NCI-H82 treated with DMSO at 0.1 percent for 48 hours (cell line): Measurements from ENCODE around the gene KIAA0513.

Experiments used
- DNase-seq: peaks from one replicate; lab custom pipeline; 2025; ENCODE audit not compliant: unreplicated experiment; lab: John Stamatoyannopoulos, UW

The KIAA0513 gene

DNA sequence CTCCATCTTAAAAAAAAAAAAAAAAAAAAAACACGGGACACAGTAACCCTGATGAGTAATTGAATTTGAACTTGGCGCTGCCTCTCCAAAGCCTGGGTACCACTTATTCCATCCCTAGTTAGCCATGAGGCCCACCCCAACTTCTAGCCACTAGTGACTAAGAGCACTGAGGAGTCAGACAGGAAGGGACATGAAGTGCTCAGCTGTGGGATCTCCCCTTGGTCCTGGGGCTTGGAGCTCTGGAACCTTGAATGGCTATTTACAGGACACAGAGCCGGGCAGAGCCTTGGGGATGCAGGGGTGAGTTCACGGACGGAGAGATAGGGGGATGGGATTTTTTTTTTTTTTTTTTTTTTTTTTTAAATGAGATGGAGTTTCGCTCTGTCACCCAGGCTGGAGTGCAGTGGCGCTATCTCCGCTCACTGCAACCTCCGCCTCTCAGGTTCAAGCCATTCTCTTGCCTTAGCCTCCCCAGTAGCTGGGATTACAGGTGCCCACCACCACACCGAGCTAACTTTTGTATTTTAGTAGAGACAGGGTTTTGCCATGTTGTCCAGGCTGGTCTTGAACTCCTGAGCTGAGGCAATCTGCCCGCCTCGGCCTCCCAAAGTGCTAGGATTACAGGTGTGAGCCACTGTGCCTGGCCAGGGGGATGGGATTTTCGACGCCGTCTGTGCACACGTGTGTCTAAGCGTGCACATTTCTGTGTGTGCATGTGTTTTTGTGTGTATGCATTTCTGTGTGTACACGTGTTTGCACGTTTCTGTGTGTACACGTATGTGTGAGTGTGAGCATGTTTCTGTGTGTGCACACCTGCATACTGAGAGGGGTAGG lies 105.1 kb downstream of the KIAA0513 start:
- no peak for DNase-seq

DNA sequence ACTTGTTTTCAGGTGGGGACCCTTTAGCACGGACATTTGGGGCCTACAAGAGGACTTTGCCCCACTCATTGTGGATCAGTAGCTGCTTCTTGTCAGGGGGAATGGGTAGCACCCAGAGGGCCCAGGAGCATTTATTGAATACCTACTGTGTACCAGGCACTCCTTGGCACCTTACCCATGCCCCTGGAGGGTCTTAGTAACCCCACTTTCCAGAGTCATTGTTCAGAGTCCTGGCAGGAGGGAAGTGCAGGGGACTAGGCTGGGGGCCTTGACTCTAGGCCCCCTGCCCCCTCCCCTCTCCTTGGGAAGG lies 105.7 kb downstream of the KIAA0513 start:
- no peak for DNase-seq

DNA sequence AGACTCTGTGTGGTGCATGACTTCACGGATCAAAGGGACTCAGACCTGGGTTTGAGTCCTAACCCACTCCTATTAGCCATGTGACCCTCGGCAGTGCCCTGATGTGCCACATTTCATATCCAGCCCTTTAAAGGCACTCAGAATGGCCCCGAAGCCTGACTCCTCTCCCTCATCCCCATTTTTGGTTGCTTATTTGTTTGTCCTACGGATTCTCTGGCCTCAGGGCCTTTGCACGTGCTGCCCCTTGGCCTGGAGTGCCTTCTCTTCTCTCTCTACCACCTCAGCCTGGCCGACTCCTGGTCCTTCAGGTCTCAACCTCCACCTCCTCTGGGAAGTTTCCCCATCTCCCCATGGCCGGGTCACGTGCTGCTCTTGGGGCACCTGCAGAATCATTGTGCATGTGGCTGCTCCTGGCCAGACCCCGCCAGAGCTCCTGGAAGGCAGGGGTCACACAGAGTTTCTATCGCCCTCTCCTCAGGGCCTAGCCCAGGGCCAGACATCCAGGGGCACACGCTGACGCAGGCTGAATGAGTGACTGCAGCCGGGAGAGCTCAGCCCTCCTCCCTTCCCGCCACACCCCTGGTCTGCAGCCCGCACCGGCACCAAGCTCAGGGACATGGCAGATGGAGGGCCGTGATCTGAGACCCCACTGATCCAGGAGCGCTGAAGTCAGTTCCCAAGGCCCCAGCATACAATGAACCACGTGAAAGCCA lies 106.6 kb downstream of the KIAA0513 start:
- DNase-seq = no peak

DNA sequence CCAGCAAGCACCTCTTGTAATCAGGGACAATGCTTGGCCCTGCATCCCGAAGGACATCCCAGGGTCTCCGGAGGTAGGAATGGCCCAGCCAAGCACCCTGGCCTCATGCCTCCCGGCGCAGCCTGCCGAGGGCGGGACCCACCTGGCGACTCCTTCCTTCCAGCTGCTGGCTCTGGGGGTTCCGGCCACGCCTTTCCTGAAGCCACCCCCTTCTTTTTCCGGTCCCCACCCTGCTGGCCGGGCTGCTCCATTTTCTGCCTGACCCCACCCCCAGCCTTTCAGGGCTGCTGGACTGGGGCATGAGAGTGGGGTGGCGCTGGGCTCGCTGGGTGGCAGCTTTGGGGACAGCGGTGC lies 107.2 kb downstream of the KIAA0513 start:
- DNase-seq = no peak

- DNase-seq = no peak
These were observed 108.7 kb downstream of the KIAA0513 start for GRCh38 chr16:85136213-85136701.

GRCh38 chr16:85136702-85137322 lies 109.2 kb downstream of the KIAA0513 start:
- no peak for DNase-seq

GRCh38 chr16:85137323-85138072 lies 109.9 kb downstream of the KIAA0513 start:
- no peak for DNase-seq

DNA sequence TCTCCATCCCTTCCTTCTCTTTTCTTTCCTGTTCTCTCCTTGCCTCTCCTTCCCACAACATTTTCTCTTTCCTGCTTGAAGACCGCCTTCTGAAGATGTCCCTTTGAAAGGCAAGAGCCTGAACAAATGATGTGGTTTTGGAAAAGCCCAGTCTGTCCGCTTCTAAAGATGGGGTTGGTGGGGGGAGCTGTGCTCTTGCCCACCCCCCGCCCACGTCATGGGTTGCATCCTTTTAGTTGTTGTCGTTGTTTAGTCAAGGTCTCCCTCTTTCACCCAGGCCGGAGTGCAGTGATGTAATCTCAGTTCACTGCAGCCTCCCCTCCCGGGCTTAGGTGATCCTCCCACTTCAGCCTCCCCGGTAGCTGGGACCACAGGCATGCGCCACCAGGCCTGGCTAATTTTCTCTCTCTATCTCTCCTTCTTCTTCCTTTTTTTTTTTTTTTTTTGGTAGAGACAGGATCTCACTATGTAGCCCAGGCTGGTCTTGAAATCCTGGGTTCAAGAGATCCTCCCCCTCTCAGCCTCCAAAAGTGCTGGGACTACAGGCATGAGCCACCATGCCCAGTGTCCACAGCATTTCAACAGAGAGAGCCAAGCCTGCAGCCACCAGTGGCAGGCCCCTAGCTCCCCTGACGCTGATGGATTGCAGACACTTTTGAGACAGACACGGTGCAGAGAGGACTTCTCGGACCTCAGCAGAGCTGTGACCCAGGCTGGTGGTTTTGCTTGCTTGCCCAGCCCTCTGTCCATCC lies 110.7 kb downstream of the KIAA0513 start:
- DNase-seq = no peak

- DNase-seq = no peak
These were observed 111.4 kb downstream of the KIAA0513 start for GRCh38 chr16:85138825-85139627.

GRCh38 chr16:85139881-85140339 lies 112.3 kb downstream of the KIAA0513 start:
- DNase-seq = no peak

DNA sequence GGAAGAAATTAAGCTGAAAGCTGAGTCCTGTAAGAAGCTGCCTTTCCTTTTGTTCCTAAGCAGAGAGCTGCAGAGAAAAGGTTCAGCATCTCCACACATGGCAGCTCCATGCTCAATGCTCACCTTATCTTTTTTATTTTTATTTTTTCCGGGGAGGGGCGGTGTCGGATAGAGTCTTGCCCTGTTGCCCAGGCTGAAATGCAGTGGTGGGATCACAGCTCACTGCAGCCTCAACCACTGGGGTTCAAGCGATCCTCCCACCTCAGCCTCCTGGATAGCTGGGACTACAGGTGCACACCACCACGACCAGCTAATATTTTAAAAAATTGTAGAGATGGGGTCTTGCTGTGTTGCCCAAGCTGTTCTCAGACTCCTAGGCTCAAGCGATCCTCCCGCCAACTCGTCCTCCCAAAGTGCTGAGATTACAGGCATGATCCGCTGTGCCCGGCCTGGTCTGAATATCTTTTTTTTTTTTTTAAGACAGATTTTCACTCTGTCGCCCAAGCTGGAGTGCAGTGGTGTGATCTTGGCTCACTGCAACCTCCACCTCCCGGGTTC lies 112.9 kb downstream of the KIAA0513 start:
- no peak for DNase-seq

DNA sequence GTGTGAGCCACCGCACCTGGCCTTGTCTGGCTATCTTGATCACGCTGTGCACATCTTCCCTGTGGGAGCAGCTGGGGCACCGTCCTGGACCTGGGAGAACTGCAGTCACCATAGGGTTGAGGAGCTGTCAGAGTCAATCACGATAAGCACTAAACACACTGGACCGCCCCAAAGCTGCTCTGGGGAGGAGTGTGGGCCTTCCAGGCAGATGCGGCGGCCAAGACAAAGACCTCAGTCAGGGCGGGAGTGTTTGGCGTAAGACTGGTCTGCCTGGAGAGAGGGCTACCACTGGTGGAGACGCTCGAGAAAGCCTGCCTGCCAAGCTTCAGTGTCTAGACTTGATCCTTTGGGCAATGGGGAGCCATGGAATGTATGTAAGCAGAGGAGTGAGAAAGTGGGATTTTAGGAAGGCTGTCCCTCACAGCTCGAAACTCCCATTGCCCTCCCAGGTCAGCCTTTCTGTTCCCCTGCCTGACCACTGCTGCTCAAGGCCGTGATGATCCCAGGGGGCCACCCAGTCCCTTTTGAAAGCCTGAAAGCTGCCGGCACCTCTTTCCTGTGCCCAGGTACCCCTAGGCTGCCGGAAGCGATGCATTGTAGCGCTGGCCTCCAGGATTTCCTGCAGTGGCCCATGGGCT lies 114.0 kb downstream of the KIAA0513 start:
- DNase-seq = no peak

GRCh38 chr16:85142129-85142513 lies 114.5 kb downstream of the KIAA0513 start:
- DNase-seq = no peak

- DNase-seq = no peak
These were observed 115.2 kb downstream of the KIAA0513 start for GRCh38 chr16:85142771-85143211.
